Lung (tissue), 12 donors: ENCODE data around the gene C1QL4. TPM values are rescaled to one million over a fixed set of nuclear protein-coding genes. Genes with fewer than 3 reads are reported as not detected.
"Not testable (repeated sequence)": the region's sequence is repeated elsewhere in the genome, so short reads cannot be mapped to it uniquely, and the experiment has no call there.

Experiments
- ATAC-seq: fragments of 200-7000 bp; cut with Tn5 transposase; one replicate; pipeline ENCODE4 v1.9.1; 2020; ENCODE audit warnings: moderate number of reproducible peaks; ENCODE audit not compliant: insufficient read depth, low FRiP score
- DNase-seq, 3 donors: peaks; one replicate each; pipeline ENCODE4 v3.0.0-alpha.2; 2013 to 2017
- H3K27ac ChIP-seq, 2 donors: one replicate each; pipeline ENCODE4 v1.5.1; 2013; ENCODE audit warnings: mild to moderate bottlenecking in 2 of 2, moderate library complexity in 2 of 2, control low read depth in 1 of 2, inconsistent platforms in 1 of 2, low read depth in 1 of 2, low read length in 1 of 2
- H3K27me3 ChIP-seq, 3 donors: one replicate each; pipeline ENCODE4 v1.5.1; 2013; ENCODE audit warnings: low read length in 2 of 3; ENCODE audit not compliant: control insufficient read depth in 3 of 3, insufficient read depth in 3 of 3
- H3K36me3 ChIP-seq, 4 donors: one replicate each; pipeline ENCODE4 v1.5.1; 2013; ENCODE audit warnings: low read length in 4 of 4, mild to moderate bottlenecking in 1 of 4, moderate library complexity in 1 of 4; ENCODE audit not compliant: control insufficient read depth in 4 of 4, insufficient read depth in 4 of 4
- H3K4me1 ChIP-seq, 5 donors: one replicate each; pipeline ENCODE4 v1.5.1; 2013; ENCODE audit warnings: low read length in 5 of 5, mild to moderate bottlenecking in 2 of 5, moderate library complexity in 1 of 5; ENCODE audit not compliant: control insufficient read depth in 5 of 5, insufficient read depth in 5 of 5
- H3K4me3 ChIP-seq: one replicate; pipeline ENCODE4 v1.5.1; 2013; ENCODE audit warnings: mild to moderate bottlenecking, control low read depth, moderate library complexity
- H3K9ac ChIP-seq, 2 donors: one replicate each; pipeline ENCODE4 v1.5.1; 2013; ENCODE audit warnings: low read length in 2 of 2, control low read depth in 1 of 2; ENCODE audit not compliant: insufficient read depth in 1 of 2
- H3K9me3 ChIP-seq, 4 donors: one replicate each; pipeline ENCODE4 v1.5.1; 2013; ENCODE audit warnings: low read length in 3 of 4, mild to moderate bottlenecking in 1 of 4, moderate library complexity in 1 of 4; ENCODE audit not compliant: control insufficient read depth in 4 of 4, insufficient read depth in 3 of 4
- CTCF ChIP-seq: IDR thresholded peaks from 2 replicates; pipeline ENCODE4 v1.5.1; 2012; ENCODE audit warnings: mild to moderate bottlenecking; ENCODE audit errors: control extremely low read depth, extremely low read depth
- WGBS, 2 donors: extraction: QIAGEN DNeasy Blood & Tissue Kit; methylation state at CpG; one replicate each; pipeline ENCODE4 v1.1.7; 2013; 5-methylcytosine and 5-hydroxymethylcytosine counted together
- polyA plus RNA-seq, 2 donors: library from polyadenylated mRNA; stranded (reverse); fragments of 200-250 nt; gene quantifications; one replicate each; pipeline ENCODE4 v1.2.1, GENCODE V29; 2013
- total RNA-seq, 2 donors: library from RNA; depleted of rRNA in 1 of 2; stranded (reverse); fragments of >200 nt in 1 of 2; gene quantifications; one replicate each; pipeline ENCODE4 v1.2.1, GENCODE V29; 2014 to 2021
- donor health status: control.
- donor health status: control.
- donor health status: Bipolar disorder and iron deficiency.
- donor health status: healthy.
- donor health status: DM: yes; HTN: yes; CAD: no.

C1QL4 gene
- total and polyA plus RNA-seq, 4 donors = 0.06 TPM; not detected in 3

- Histone ChIP-seq H3K4me3 (peak overlapping the region; percentile 52), H3K27me3 (peaks cover 0 to 7% (median 0%) of the 10 kb centered on the region in 3 donors), H3K36me3 (no peaks in the 10 kb centered on the region), H3K27ac (no peak overlapping the region), H3K9ac (peak overlapping the region; percentile 47 to 49), H3K4me1 (peaks cover 0 to 20% (median 7%) of the 10 kb centered on the region in 5 donors), H3K9me3 (no peaks in the 10 kb centered on the region)
- no peak for TF ChIP-seq CTCF
- ATAC-seq (no peak), DNase-seq (no peak)
- 12 to 13% methylated on average over 19 of the region's 19 CpGs for WGBS, 2 donors
Observed at GRCh38 chr12:49323524-49324097, 13.4 kb downstream of the C1QL4 start.

DNA sequence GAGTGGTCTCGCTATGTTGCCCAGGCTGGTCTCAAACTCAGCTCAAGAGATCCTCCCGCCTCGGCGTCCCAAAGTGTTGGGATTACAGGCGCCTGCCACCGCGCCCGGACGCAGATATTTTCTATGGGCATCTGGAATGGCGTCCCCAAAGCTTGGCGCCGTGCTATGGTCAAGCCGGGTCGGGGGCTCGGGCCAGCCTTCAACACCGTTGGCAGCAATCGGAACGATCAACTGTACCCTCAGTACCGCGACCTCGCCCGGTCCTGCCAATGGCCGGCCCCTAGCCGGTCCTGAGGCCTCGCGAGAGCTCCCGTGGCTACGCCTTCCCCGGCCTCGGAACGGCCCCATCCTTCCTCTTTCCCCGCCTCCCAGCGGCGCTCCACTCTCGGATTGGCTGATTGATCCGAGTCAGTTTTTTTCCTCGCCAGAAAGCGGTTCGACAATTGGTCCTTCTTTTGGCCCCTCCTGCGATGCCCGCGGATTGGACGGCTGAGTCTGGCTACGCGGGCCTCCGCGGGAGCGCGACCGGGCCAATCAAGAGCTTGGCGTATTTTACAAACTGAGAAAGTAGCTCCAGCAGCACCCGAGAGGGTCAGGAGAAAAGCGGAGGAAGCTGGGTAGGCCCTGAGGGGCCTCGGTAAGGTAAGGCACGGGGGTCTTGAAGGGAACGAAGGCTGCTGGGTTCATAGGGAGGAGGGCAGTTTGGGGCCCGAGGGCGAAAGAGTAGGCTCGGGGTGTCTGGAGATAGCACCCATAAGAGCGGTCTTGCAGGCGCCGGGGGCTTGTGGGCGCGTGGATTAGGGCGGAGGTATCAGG lies 14.1 kb downstream of the C1QL4 start, which contains the start of gene TROAP:
Gene TROAP, plus strand, starts transcription at position 548 of the 816 bp plus-strand sequence. CDS start 354 bp downstream, outside the sequence.
- no peaks in the 10 kb centered on the region for H3K9me3 ChIP-seq
- WGBS, 2 donors = 0% methylated on average over 64 to 65 of the region's 65 CpGs
- peaks cover 0 to 7% (median 0%) of the 10 kb centered on the region in 3 donors for H3K27me3 ChIP-seq
- H3K4me1 ChIP-seq = peaks cover 0 to 20% (median 7%) of the 10 kb centered on the region in 5 donors
- H3K4me3 ChIP-seq = peak within 1 kb of the TSS; percentile 67
- peak within 1 kb of the TSS; percentile 49 to 63 for H3K9ac ChIP-seq
- TF ChIP-seq CTCF = no peak
- peak; percentile 99 to 100 (median 99) for DNase-seq
- peak; percentile 99 for ATAC-seq
- peak within 1 kb of the TSS; percentile 30 to 47 for H3K27ac ChIP-seq
- H3K36me3 ChIP-seq = no peaks in the 10 kb centered on the region

DNA sequence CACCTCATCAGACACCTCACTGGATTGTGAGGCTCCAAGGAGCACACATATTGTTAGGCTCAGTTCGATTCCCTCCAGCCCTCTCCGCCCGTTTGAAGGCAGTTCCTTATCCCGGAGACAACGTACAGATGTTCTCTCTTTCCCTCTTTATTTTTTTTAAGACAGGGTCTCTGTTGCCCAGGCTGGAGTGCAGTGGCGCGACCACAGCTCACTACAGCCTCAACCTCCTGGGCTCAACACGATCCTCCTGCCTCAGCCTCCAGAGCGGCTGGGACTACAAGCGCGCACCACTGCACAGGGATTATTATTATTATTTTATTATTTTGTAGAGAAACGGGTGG lies 14.7 kb downstream of the C1QL4 start:
- Histone ChIP-seq H3K4me1 (peaks cover 0 to 20% (median 7%) of the 10 kb centered on the region in 5 donors), H3K36me3 (no peaks in the 10 kb centered on the region), H3K9me3 (no peaks in the 10 kb centered on the region), H3K4me3 (peak overlapping the region; percentile 28), H3K9ac (no peak overlapping the region), H3K27ac (no peak overlapping the region), H3K27me3 (peaks cover 0 to 7% (median 0%) of the 10 kb centered on the region in 3 donors)
- DNase-seq (no peak), ATAC-seq (no peak)
- WGBS, 2 donors = 36 to 41% methylated on average over 12 of the region's 12 CpGs
- TF ChIP-seq CTCF = no peak

DNA sequence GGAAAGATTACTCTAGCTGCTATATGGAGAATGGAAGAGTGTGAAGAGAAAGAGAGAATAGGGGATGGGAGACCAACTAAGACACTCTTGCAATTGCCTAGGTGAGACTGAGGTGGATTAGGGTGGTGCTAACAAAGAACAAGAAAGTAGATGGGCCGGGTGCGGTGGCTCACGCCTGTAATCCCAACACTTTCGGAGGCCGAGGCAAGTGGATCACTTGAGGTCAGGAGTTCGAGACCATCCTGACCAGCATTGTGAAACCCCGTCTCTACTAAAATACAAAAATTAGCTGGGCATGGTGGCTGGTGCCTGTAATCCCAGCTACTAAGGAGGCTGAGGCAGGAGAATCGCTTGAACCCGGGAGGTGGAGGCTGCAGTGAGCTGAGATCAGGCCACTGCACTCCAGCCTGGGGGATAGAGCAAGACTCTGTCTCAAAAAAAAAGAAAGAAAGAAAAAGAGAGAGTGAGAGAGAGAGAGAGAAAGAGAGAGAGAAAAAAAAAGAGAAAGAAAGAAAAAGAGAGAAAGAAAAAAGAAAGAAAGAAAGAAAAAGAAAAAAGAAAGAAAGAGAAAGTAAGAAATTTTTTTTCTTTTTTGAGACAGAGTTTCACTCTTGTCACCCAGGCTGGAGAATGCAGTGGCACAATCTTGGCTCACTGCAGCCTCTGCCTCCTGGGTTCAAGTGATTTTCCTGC lies 16.4 kb downstream of the C1QL4 start:
- DNase-seq, H3K9ac ChIP-seq, H3K36me3 ChIP-seq, H3K27ac ChIP-seq, H3K9me3 ChIP-seq, H3K27me3 ChIP-seq, ATAC-seq, H3K4me3 ChIP-seq: not testable (repeated sequence)
- peaks cover 0 to 20% (median 7%) of the 10 kb centered on the region in 5 donors for H3K4me1 ChIP-seq
- 93 to 97% methylated on average over 9 of the region's 9 CpGs for WGBS, 2 donors

- not testable (repeated sequence) for ATAC-seq, H3K9me3 ChIP-seq, H3K36me3 ChIP-seq, H3K4me3 ChIP-seq, H3K27me3 ChIP-seq, H3K9ac ChIP-seq, DNase-seq, H3K4me1 ChIP-seq, H3K27ac ChIP-seq
- 95 to 97% methylated on average over 10 of the region's 10 CpGs for WGBS, 2 donors
Observed at GRCh38 chr12:49317118-49317517, 19.9 kb downstream of the C1QL4 start.
